ENCODE results near the gene KRT76.
"Not testable (repeated sequence)": the region's sequence is repeated elsewhere in the genome, so short reads cannot be mapped to it uniquely, and the experiment has no call there.

Gene KRT76

GRCh38 chr12:52779914-52780313 lies 2.8 kb upstream of the KRT76 start:
- no peak for DNase-seq

GRCh38 chr12:52778833-52779232 lies 1.7 kb upstream of the KRT76 start:
- DNase-seq: no peak

- DNase-seq: no peak
These were observed 421 bp upstream of the KRT76 start for GRCh38 chr12:52777566-52777965.

- DNase-seq: no peak
These were observed 710 bp downstream of the KRT76 start for GRCh38 chr12:52776435-52776834.

GRCh38 chr12:52774629-52775250 lies 2.4 kb downstream of the KRT76 start:
- DNase-seq: no peak

- DNase-seq: no peak
These were observed 4.4 kb downstream of the KRT76 start for GRCh38 chr12:52772772-52773171.

GRCh38 chr12:52772188-52772587 lies 5.0 kb downstream of the KRT76 start:
- no peak for DNase-seq

- no peak for DNase-seq
These were observed 5.6 kb downstream of the KRT76 start for GRCh38 chr12:52771505-52771904.

GRCh38 chr12:52771088-52771487 lies 6.1 kb downstream of the KRT76 start:
- no peak for DNase-seq

GRCh38 chr12:52769946-52770345 lies 7.2 kb downstream of the KRT76 start:
- DNase-seq: no peak

GRCh38 chr12:52769354-52769753 lies 7.8 kb downstream of the KRT76 start:
- no peak for DNase-seq

GRCh38 chr12:52768479-52769200 lies 8.5 kb downstream of the KRT76 start:
- no peak for DNase-seq

GRCh38 chr12:52767427-52767826 lies 9.7 kb downstream of the KRT76 start:
- no peak for DNase-seq

- DNase-seq: no peak
These were observed 10.1 kb downstream of the KRT76 start for GRCh38 chr12:52767020-52767379.

GRCh38 chr12:52766351-52767019 lies 10.7 kb downstream of the KRT76 start:
- no peak for DNase-seq

GRCh38 chr12:52765702-52766101 lies 11.4 kb downstream of the KRT76 start:
- no peak for DNase-seq

- no peak for DNase-seq
These were observed 13.2 kb downstream of the KRT76 start for GRCh38 chr12:52763991-52764390.

- DNase-seq: no peak
These were observed 14.0 kb downstream of the KRT76 start for GRCh38 chr12:52763036-52763659.

- DNase-seq: no peak
These were observed 15.3 kb downstream of the KRT76 start for GRCh38 chr12:52761802-52762201.

GRCh38 chr12:52761218-52761617 lies 15.9 kb downstream of the KRT76 start:
- DNase-seq: not testable (repeated sequence)

GRCh38 chr12:52760623-52761022 lies 16.5 kb downstream of the KRT76 start:
- no peak for DNase-seq

- DNase-seq: no peak
These were observed 17.4 kb downstream of the KRT76 start for GRCh38 chr12:52759695-52760094.

GRCh38 chr12:52759218-52759617 lies 17.9 kb downstream of the KRT76 start:
- DNase-seq: no peak

Data from stimulated activated CD4-positive, alpha-beta T cell treated with anti-CD3 and anti-CD28 coated beads, Interleukin-2, amount 100 ng/mL, for 24 hours (primary cell).